KMS-11 (cell line): Measurements from ENCODE around the gene BAIAP2.

Experiments used
- H2AFZ ChIP-seq: fragments of 200-600 bp; sonication (generic); 2 replicates; pipeline ENCODE4 v1.6.1; 2016; ENCODE audit warnings: antibody characterized with exemption, mixed run types, low read depth
- H3K27ac ChIP-seq: fragments of 200-600 bp; sonication (generic); 2 replicates; pipeline ENCODE4 v1.6.1; 2016; ENCODE audit warnings: mild to moderate bottlenecking, mixed run types
- H3K27me3 ChIP-seq: fragments of 200-600 bp; sonication (generic); 2 replicates; pipeline ENCODE4 v1.6.1; 2017; ENCODE audit warnings: mild to moderate bottlenecking, low read depth, mixed run types, moderate library complexity; ENCODE audit not compliant: insufficient read depth
- H3K36me3 ChIP-seq: fragments of 200-600 bp; sonication (generic); 2 replicates; pipeline ENCODE4 v1.6.1; 2017; ENCODE audit warnings: mild to moderate bottlenecking, mixed run types; ENCODE audit not compliant: insufficient read depth
- H3K4me1 ChIP-seq: fragments of 200-600 bp; sonication (generic); 2 replicates; pipeline ENCODE4 v1.6.1; 2016; ENCODE audit warnings: mild to moderate bottlenecking, low read depth, mixed run types; ENCODE audit not compliant: poor library complexity, severe bottlenecking
- H3K4me2 ChIP-seq: fragments of 200-600 bp; sonication (generic); 2 replicates; pipeline ENCODE4 v1.7.0; 2016; ENCODE audit warnings: mild to moderate bottlenecking, mixed run types
- H3K4me3 ChIP-seq: fragments of 200-600 bp; sonication (generic); IDR thresholded peaks from 2 replicates; pipeline ENCODE4 v1.6.1; 2017; ENCODE audit warnings: low read depth, low read length, mixed read lengths; ENCODE audit not compliant: insufficient read depth
- H3K79me2 ChIP-seq: fragments of 200-600 bp; sonication (generic); 2 replicates; pipeline ENCODE4 v1.6.1; 2016; ENCODE audit warnings: low read depth, mixed run types; ENCODE audit not compliant: insufficient read depth
- H3K9ac ChIP-seq: fragments of 200-600 bp; sonication (generic); 2 replicates; pipeline ENCODE4 v1.6.1; 2016; ENCODE audit warnings: mild to moderate bottlenecking, mixed run types
- H4K20me1 ChIP-seq: fragments of 200-600 bp; sonication (generic); 2 replicates; pipeline ENCODE4 v1.6.1; 2016; ENCODE audit warnings: mild to moderate bottlenecking, mixed run types; ENCODE audit not compliant: insufficient read depth
- CTCF ChIP-seq: fragments of 200-600 bp; sonication (generic); conservative IDR thresholded peaks from 2 replicates; pipeline ENCODE4 v1.6.1; 2017; ENCODE audit warnings: low read depth, mild to moderate bottlenecking, antibody characterized with exemption, low read length, moderate library complexity, mixed read lengths

Gene BAIAP2

GRCh38 chr17:81030741-81031565 is 4.0 kb upstream of the BAIAP2 start:
- no peaks in the 10 kb centered on the region for H3K79me2 ChIP-seq
- no peak for TF ChIP-seq CTCF
- H3K9ac ChIP-seq: no peak overlapping the region
- no peak overlapping the region for H2AFZ ChIP-seq
- no peak overlapping the region for H3K4me2 ChIP-seq
- H4K20me1 ChIP-seq: no peaks in the 10 kb centered on the region
- H3K27me3 ChIP-seq: peaks cover 87% of the 10 kb centered on the region
- H3K4me1 ChIP-seq: no peaks in the 10 kb centered on the region
- no peak overlapping the region for H3K27ac ChIP-seq
- no peak overlapping the region for H3K4me3 ChIP-seq
- no peaks in the 10 kb centered on the region for H3K36me3 ChIP-seq

- no peaks in the 10 kb centered on the region for H3K4me1 ChIP-seq
- no peak overlapping the region for H2AFZ ChIP-seq
- peaks cover 87% of the 10 kb centered on the region for H3K27me3 ChIP-seq
- no peak overlapping the region for H3K27ac ChIP-seq
- TF ChIP-seq CTCF: no peak
- H3K36me3 ChIP-seq: no peaks in the 10 kb centered on the region
- H4K20me1 ChIP-seq: no peaks in the 10 kb centered on the region
- no peaks in the 10 kb centered on the region for H3K79me2 ChIP-seq
- H3K4me2 ChIP-seq: no peak overlapping the region
- no peak overlapping the region for H3K9ac ChIP-seq
- no peak overlapping the region for H3K4me3 ChIP-seq
These were observed 3.1 kb upstream of the BAIAP2 start for GRCh38 chr17:81031566-81032550.

GRCh38 chr17:81032641-81033480 is 2.1 kb upstream of the BAIAP2 start:
- peaks cover 87% of the 10 kb centered on the region for H3K27me3 ChIP-seq
- no peaks in the 10 kb centered on the region for H3K4me1 ChIP-seq
- no peaks in the 10 kb centered on the region for H3K36me3 ChIP-seq
- no peak overlapping the region for H3K9ac ChIP-seq
- H2AFZ ChIP-seq: no peak overlapping the region
- H3K27ac ChIP-seq: no peak overlapping the region
- no peak overlapping the region for H3K4me2 ChIP-seq
- no peaks in the 10 kb centered on the region for H3K79me2 ChIP-seq
- no peaks in the 10 kb centered on the region for H4K20me1 ChIP-seq
- no peak overlapping the region for H3K4me3 ChIP-seq
- no peak for TF ChIP-seq CTCF
